ENCODE results near the gene IQCM. TPM values are rescaled to one million over a fixed set of nuclear protein-coding genes. Genes with fewer than 3 reads are reported as not detected.

The IQCM gene
- total and polyA plus RNA-seq, 10 donors = not detected

GRCh38 chr4:149752729-149753128 is 62.9 kb downstream of the IQCM start:
- Histone ChIP-seq H3K27ac (no peak overlapping the region), H3K4me1 (no peaks in the 10 kb centered on the region), H3K36me3 (no peaks in the 10 kb centered on the region), H3K4me3 (no peak overlapping the region), H3K27me3 (replicated peaks in 1 of 7) (no peaks in the 10 kb centered on the region), H3K9me3 (no peaks in the 10 kb centered on the region)
- DNase-seq = no peak
- TF ChIP-seq POLR2AphosphoS5 (IDR thresholded peaks at IDR 0.05) = no peak
- no peak for TF ChIP-seq POLR2A (IDR thresholded peaks at IDR 0.05)
- TF ChIP-seq CTCF (IDR thresholded peaks at IDR 0.05 in 8 of 11, conservative IDR thresholded peaks at IDR 0.05 in 3 of 11) = no peak
- WGBS, 5 donors = 24 to 52% (median 46%) methylated on average over 2 of the region's 2 CpGs
- intact Hi-C loops (cut with DNase I; ENCODE audit: low total_unique reads) = no loop called here

- 76 to 86% (median 79%) methylated on average over 4 of the region's 4 CpGs for WGBS, 5 donors
- intact Hi-C loops (cut with DNase I; ENCODE audit: low total_unique reads) = no loop called here
- Histone ChIP-seq H3K36me3 (no peaks in the 10 kb centered on the region), H3K9me3 (no peaks in the 10 kb centered on the region), H3K4me1 (no peaks in the 10 kb centered on the region), H3K27me3 (replicated peaks in 1 of 7) (no peaks in the 10 kb centered on the region), H3K27ac (no peak overlapping the region), H3K4me3 (no peak overlapping the region)
- no peak for DNase-seq
- TF ChIP-seq POLR2A (IDR thresholded peaks at IDR 0.05) = no peak
Measured at GRCh38 chr4:149751174-149751573, 64.5 kb downstream of the IQCM start.

- no peak for DNase-seq
- TF ChIP-seq POLR2AphosphoS5 (IDR thresholded peaks at IDR 0.05) (no peak), CTCF (IDR thresholded peaks at IDR 0.05 in 8 of 11, conservative IDR thresholded peaks at IDR 0.05 in 3 of 11) (no peak)
- no peaks in the 10 kb centered on the region for H3K27me3 ChIP-seq (replicated peaks in 1 of 7)
- no peaks in the 10 kb centered on the region for H3K36me3 ChIP-seq
- no peaks in the 10 kb centered on the region for H3K4me1 ChIP-seq
- H3K9me3 ChIP-seq = no peaks in the 10 kb centered on the region
- WGBS, 5 donors = 77 to 97% (median 95%) methylated on average over 1 of the region's 1 CpG
- H3K27ac ChIP-seq = no peak overlapping the region
- no peak overlapping the region for H3K4me3 ChIP-seq
- intact Hi-C loops (cut with DNase I; ENCODE audit: low total_unique reads) = no loop called here
Measured at GRCh38 chr4:149749784-149750183, 65.9 kb downstream of the IQCM start.

GRCh38 chr4:149747646-149748045 is 68.0 kb downstream of the IQCM start:
- H3K27ac ChIP-seq = no peak overlapping the region
- no peaks in the 10 kb centered on the region for H3K4me1 ChIP-seq
- TF ChIP-seq POLR2A (IDR thresholded peaks at IDR 0.05) = no peak
- TF ChIP-seq POLR2AphosphoS5 (IDR thresholded peaks at IDR 0.05) = no peak
- no peak for TF ChIP-seq CTCF (IDR thresholded peaks at IDR 0.05 in 8 of 11, conservative IDR thresholded peaks at IDR 0.05 in 3 of 11)
- H3K9me3 ChIP-seq = no peaks in the 10 kb centered on the region
- H3K36me3 ChIP-seq = no peaks in the 10 kb centered on the region
- intact Hi-C loops (cut with DNase I; ENCODE audit: low total_unique reads) = no loop called here
- 56 to 72% (median 70%) methylated on average over 2 of the region's 2 CpGs for WGBS, 5 donors
- no peak overlapping the region for H3K4me3 ChIP-seq
- H3K27me3 ChIP-seq (replicated peaks in 1 of 7) = no peaks in the 10 kb centered on the region
- DNase-seq = no peak

- no peak for DNase-seq
- Histone ChIP-seq H3K4me1 (no peaks in the 10 kb centered on the region), H3K27ac (no peak overlapping the region), H3K4me3 (no peak overlapping the region), H3K9me3 (no peaks in the 10 kb centered on the region), H3K27me3 (replicated peaks in 1 of 7) (no peaks in the 10 kb centered on the region), H3K36me3 (no peaks in the 10 kb centered on the region)
- no peak for TF ChIP-seq POLR2AphosphoS5 (IDR thresholded peaks at IDR 0.05)
- no peak for TF ChIP-seq POLR2A (IDR thresholded peaks at IDR 0.05)
- TF ChIP-seq CTCF (IDR thresholded peaks at IDR 0.05 in 8 of 11, conservative IDR thresholded peaks at IDR 0.05 in 3 of 11) = no peak
- WGBS, 5 donors = 57 to 78% (median 70%) methylated on average over 1 of the region's 1 CpG
- intact Hi-C loops (cut with DNase I; ENCODE audit: low total_unique reads) = no loop called here
Measured at GRCh38 chr4:149746276-149746675, 69.4 kb downstream of the IQCM start.

Data from spleen (tissue), 11 donors.